Hepatocyte (in vitro differentiated cells): ENCODE measurements around the gene MAD2L1.

Experiments
- CTCF ChIP-seq: fragments of 200-600 bp; sonication (generic); IDR thresholded peaks from 2 replicates; pipeline ENCODE4 v1.5.1; 2016; ENCODE audit warnings: antibody characterized with exemption, mild to moderate bottlenecking; ENCODE audit not compliant: poor library complexity
- EZH2 ChIP-seq: fragments of 200-600 bp; sonication (generic); IDR thresholded peaks from 2 replicates; pipeline ENCODE4 v1.6.1; 2016; ENCODE audit warnings: antibody characterized with exemption, mild to moderate bottlenecking, borderline replicate concordance

DNA sequence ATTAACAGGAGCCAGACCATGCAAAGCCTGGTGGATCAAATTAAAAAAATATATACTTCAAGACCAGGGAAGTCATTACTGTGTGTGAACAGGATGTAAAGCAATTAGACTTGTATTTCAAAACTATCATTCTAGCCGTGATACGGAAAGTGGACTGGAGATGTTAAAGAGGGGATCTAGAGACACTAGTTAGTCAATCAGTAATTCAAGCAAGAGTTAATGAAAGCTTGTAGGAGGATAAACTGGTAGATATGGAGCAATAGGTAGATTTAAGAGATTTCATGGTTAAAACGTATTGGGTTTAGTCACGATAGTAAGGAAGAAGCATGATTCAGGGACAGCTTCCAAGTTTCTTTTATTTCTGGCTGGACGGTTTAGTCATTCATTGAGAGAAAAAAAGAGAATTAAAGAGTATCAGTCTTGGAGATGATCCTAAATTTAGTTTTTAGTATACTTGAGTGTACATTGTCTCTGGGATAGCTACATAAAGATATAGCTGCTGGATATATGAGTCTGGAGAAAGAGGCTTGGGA lies 3.9 kb downstream of the MAD2L1 start:
- TF ChIP-seq CTCF = no peak
- no peak for TF ChIP-seq EZH2
